Measurements from ENCODE around the gene GNG7.
"Not testable (repeated sequence)": the region's sequence is repeated elsewhere in the genome, so short reads cannot be mapped to it uniquely, and the experiment has no call there.

GNG7 gene

DNA sequence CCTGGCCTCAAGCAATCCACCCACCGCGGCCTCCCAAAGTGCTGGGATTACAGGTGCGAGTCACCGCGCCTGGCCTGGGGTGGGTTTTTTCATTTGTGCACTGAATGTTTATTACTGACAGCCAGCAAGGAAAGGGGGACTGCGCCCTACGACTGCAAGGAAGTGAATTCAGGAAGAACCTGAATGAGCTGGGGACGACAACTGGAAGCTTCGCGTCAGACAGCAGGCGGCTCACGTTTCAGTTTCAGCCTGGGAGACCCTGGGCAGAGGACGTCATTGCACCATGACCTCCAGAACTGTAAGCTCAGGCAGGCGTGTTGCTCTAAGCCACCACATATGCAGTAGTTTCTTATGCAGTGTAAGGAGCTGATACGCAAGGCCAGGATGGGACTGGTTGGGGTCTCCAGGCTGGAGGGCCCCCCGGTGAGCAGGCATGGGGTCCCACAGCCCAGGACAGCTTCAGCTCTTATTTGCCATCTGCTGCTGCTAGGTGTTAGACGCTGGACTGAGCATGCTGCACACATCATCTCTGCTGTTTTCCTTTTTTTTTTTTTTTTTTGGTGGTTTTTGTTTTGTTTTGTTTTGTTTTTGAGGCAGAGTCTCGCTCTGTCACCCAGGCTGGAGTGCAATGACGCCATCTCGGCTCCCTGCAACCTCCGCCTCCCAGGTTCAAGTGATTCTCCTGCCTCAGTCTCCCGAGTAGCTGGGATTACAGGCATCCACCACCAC lies 160.0 kb downstream of the GNG7 start:
- no peaks in the 10 kb centered on the region for H3K36me3 ChIP-seq (ENCODE audit: control insufficient read depth, insufficient read depth, low read length)
- WGBS (ENCODE audit: insufficient coverage, insufficient read length), result no CpG with 5 or more reads among the region's 22 CpGs
- H3K27ac ChIP-seq (ENCODE audit: low read length), result no peak overlapping the region
- H3K27me3 ChIP-seq (ENCODE audit: control insufficient read depth, insufficient read depth, low read length), result no peaks in the 10 kb centered on the region
- H3K9me3 ChIP-seq (ENCODE audit: control insufficient read depth, insufficient read depth, low read length), result no peaks in the 10 kb centered on the region
- H3K4me1 ChIP-seq (ENCODE audit: control insufficient read depth, insufficient read depth, low read length), result peaks cover 5% of the 10 kb centered on the region; the same call in 1 of the 2 replicates
- DNase-seq (ENCODE audit: low read depth, low spot score), result no peak
- H3K4me3 ChIP-seq (ENCODE audit: low read length), result no peak overlapping the region

DNA sequence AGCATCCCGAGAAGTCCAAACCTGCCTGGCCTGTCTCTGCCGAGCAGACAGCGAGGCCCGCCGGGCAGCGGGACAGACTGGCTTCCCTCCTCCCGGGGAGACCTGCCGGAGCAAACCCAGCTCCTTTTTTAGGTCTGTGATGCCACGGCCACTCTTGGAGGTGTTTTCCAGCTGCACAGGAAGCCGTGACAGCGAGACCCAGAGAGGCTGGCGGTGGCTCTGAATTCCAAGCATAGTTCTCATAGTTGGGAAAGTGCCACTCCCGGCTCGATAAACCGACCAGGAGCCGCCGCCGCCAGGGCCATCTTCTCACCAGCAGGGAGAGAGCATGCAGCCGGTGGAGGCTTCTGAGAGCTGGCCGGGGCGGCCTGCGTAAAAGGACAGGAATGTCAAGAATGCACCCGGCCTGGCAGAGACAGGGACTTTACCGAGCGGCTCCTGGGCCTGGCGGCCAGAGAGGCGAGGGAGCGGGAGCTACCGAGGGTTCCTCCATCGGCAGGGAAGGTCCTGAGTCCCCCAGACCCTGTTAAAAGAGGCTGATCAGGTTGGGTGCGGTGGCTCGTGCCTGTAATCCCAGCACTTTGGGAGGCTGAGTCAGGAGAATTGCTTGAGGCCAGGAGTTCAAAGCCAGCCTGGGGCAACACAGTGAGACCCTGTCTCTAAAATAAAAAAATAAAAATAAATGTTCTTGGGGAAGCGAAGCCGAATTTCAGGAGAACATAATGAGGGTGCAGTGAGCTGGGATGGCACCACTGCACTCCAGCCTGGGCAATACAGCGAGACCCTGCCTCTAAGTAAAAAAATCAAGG lies 161.6 kb downstream of the GNG7 start:
- no CpG with 5 or more reads among the region's 35 CpGs for WGBS (ENCODE audit: insufficient coverage, insufficient read length)
- peak overlapping the region; percentile 28 for H3K27ac ChIP-seq (ENCODE audit: low read length)
- no peak overlapping the region for H3K4me3 ChIP-seq (ENCODE audit: low read length)
- H3K27me3 ChIP-seq (ENCODE audit: control insufficient read depth, insufficient read depth, low read length), result no peaks in the 10 kb centered on the region
- no peaks in the 10 kb centered on the region for H3K36me3 ChIP-seq (ENCODE audit: control insufficient read depth, insufficient read depth, low read length)
- peaks cover 5% of the 10 kb centered on the region; the same call in 1 of the 2 replicates for H3K4me1 ChIP-seq (ENCODE audit: control insufficient read depth, insufficient read depth, low read length)
- no peaks in the 10 kb centered on the region for H3K9me3 ChIP-seq (ENCODE audit: control insufficient read depth, insufficient read depth, low read length)
- peak; percentile 84 for DNase-seq (ENCODE audit: low read depth, low spot score)

DNA sequence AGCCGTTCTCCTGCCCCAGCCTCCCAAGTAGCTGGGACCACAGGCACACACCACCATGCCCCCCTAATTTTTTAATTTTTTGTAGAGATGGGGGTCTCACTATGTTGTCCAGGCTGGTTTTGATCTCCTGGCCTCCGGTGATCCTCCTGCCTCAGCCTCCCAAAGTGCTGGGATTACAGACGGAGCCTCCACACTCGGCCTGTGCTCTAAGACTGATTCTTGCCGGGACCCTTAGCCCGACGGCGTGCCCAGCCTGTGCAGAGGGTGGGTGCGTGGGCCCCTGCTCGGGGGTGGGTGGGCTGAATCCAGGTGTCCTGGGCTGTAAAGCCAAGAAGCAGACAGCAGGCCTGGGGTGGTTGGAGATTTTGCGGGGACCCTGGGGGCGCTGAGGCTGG lies 162.2 kb downstream of the GNG7 start:
- Histone ChIP-seq H3K9me3 (ENCODE audit: control insufficient read depth, insufficient read depth, low read length) (no peaks in the 10 kb centered on the region), H3K4me1 (ENCODE audit: control insufficient read depth, insufficient read depth, low read length) (peaks cover 5% of the 10 kb centered on the region; the same call in 1 of the 2 replicates), H3K27ac (ENCODE audit: low read length) (no peak overlapping the region), H3K36me3 (ENCODE audit: control insufficient read depth, insufficient read depth, low read length) (no peaks in the 10 kb centered on the region), H3K4me3 (ENCODE audit: low read length) (no peak overlapping the region), H3K27me3 (ENCODE audit: control insufficient read depth, insufficient read depth, low read length) (no peaks in the 10 kb centered on the region)
- WGBS (ENCODE audit: insufficient coverage, insufficient read length), result no CpG with 5 or more reads among the region's 12 CpGs
- no peak for DNase-seq (ENCODE audit: low read depth, low spot score)

DNA sequence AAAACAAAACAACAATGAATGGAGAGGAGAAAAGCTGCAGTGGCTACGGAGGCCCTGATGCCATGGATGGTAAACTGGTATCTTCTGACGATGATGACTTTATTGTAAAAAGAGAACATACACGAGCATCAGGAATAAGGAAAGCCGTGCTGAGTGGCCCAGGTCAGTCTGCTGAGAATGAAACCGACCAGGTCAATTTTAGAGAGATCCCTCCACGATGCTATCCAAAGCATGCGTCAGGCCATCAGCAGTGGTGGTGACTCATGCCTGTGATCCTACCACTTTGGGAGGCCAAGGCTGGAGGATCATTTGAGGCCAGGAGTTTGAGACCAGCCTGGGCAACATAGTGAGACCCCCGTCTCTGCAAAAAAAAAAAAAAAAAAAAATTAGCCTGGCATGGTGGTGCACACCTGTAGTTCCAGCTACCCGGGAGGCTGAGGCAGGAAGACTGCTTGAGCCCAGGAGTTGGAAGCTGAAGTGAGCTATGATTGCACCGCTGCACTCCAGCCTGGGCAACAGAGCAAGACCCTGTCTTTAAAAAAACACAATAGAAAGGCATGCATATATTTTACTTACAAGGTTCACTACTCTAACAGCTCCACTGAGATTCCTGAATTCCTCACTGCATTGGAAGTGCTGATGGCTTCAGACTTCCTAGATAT lies 164.3 kb downstream of the GNG7 start:
- WGBS (ENCODE audit: insufficient coverage, insufficient read length), result no CpG with 5 or more reads among the region's 10 CpGs
- H3K4me1 ChIP-seq (ENCODE audit: control insufficient read depth, insufficient read depth, low read length), result 0 out of 2 replicates have a peak, but pooled peaks cover 1% of the 10 kb centered on the region
- H3K36me3 ChIP-seq (ENCODE audit: control insufficient read depth, insufficient read depth, low read length), result no peaks in the 10 kb centered on the region
- H3K9me3 ChIP-seq (ENCODE audit: control insufficient read depth, insufficient read depth, low read length), result no peaks in the 10 kb centered on the region; the same call in 1 of the 2 replicates
- no peaks in the 10 kb centered on the region for H3K27me3 ChIP-seq (ENCODE audit: control insufficient read depth, insufficient read depth, low read length)
- no peak for DNase-seq (ENCODE audit: low read depth, low spot score)
- H3K4me3 ChIP-seq (ENCODE audit: low read length), result no peak overlapping the region
- no peak overlapping the region for H3K27ac ChIP-seq (ENCODE audit: low read length)

DNA sequence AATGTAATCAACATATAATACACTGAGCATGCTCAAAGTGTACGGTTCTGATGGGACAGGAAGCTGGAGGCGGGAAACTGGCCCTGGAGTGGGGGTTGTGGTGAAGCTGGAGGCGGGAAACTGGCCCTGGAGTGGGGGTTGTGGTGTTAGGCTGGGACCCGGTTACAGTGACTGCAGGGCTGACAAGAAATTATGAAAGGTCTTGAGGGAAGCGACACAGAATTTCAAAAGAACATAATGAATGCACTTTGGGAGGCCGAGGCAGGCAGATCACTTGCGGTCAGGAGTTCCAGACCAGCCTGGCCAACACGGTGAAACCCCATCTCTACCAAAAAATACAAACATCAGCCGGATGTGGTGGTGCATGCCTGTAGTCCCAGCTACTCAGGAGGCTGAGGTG lies 164.9 kb downstream of the GNG7 start:
- not testable (repeated sequence) for H3K4me3 ChIP-seq (ENCODE audit: low read length); DNase-seq (ENCODE audit: low read depth, low spot score); H3K4me1 ChIP-seq (ENCODE audit: control insufficient read depth, insufficient read depth, low read length); H3K9me3 ChIP-seq (ENCODE audit: control insufficient read depth, insufficient read depth, low read length); H3K36me3 ChIP-seq (ENCODE audit: control insufficient read depth, insufficient read depth, low read length); H3K27ac ChIP-seq (ENCODE audit: low read length); H3K27me3 ChIP-seq (ENCODE audit: control insufficient read depth, insufficient read depth, low read length)
- no CpG with 5 or more reads among the region's 9 CpGs for WGBS (ENCODE audit: insufficient coverage, insufficient read length)

DNA sequence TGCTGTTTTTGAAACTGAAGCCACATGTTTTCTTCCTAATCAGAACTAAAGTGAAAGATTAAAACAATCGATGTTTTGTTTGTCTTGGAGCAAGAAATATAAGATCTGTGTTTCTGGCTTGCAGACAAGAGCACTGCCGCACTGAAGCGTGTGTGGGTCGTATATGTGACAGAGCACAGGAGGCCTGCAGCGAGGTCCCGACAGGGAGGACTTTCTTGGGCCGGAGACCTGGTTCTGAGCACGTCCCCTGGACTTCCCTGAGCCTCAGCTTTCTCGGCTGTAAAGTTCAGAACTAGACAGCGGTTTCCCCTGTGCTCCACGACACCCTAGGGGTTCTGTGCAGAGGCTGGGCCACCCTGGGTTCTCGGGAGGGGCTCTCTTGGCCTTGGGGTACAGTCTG lies 166.0 kb downstream of the GNG7 start:
- H3K4me3 ChIP-seq (ENCODE audit: low read length), result no peak overlapping the region
- DNase-seq (ENCODE audit: low read depth, low spot score), result no peak
- H3K27ac ChIP-seq (ENCODE audit: low read length), result no peak overlapping the region
- WGBS (ENCODE audit: insufficient coverage, insufficient read length), result no CpG with 5 or more reads among the region's 12 CpGs
- no peaks in the 10 kb centered on the region for H3K27me3 ChIP-seq (ENCODE audit: control insufficient read depth, insufficient read depth, low read length)
- no peaks in the 10 kb centered on the region for H3K36me3 ChIP-seq (ENCODE audit: control insufficient read depth, insufficient read depth, low read length)
- no peaks in the 10 kb centered on the region; the same call in 1 of the 2 replicates for H3K9me3 ChIP-seq (ENCODE audit: control insufficient read depth, insufficient read depth, low read length)
- 0 out of 2 replicates have a peak, but pooled peaks cover 1% of the 10 kb centered on the region for H3K4me1 ChIP-seq (ENCODE audit: control insufficient read depth, insufficient read depth, low read length)

DNA sequence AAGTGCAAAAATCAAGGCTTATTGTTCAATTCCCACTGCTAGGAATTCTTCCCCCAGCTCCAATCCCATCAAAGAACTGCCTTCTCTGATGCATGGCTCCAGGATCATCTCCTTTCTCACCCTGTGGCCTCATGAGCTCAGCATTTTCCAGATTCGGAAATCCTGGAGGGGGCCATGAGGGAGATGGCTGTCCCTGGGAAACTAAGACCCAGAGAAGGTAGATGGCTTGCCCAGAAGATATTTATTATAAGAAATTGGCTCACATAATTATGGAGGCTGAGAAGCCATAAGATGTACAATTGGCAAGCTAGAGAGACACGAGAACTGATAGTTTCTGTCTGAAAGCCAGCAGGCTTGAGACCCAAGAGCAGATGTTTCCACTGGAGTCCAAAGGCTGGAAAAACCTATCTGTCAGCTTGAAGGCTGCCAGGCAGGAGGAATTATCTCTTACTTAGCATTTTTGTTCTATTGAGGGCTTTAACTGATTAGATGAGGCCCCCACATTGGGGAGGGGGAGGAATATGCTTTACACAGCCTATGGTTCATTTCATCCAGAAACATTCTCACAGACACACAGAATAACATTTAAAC lies 168.0 kb downstream of the GNG7 start:
- no peak overlapping the region for H3K27ac ChIP-seq (ENCODE audit: low read length)
- no CpG with 5 or more reads among the region's 2 CpGs for WGBS (ENCODE audit: insufficient coverage, insufficient read length)

DNA sequence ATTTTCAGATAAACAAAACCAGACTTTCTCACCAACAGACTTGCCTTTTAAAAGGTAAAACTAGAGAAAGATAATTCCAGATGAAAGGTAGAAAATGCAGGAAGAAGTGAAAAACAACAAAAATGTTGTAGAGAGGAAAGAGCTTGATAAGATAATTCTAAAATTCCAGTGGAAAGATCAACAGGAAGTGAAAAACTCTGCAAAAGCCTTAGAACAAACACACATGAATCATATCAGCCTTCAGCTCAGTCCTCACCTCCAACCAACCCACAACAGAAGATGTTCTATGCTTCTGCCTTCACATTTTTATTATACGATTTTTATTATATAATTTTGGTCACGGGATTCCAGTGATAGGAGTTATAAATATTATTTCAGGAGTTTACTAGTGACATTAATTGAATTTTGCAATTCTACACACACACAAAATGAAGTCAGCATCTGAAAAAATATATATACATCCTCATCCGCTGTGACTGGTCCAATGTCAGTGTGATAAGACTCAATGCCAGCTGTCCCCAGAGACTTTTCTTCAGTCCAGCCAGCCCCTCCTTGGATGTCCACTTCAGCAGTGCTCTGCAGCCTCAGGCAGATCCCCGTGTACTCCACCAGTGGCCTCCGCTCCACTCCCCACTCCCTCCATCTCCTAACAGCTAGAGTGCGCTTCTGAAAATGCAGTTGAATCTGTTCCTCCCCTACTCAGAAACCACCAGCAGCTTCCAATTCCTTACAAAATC lies 168.6 kb downstream of the GNG7 start:
- no peak for DNase-seq (ENCODE audit: low read depth, low spot score)
- no peak overlapping the region for H3K27ac ChIP-seq (ENCODE audit: low read length)

More for the DNA sequence above, 168.0 kb downstream of the GNG7 start:
- no peaks in the 10 kb centered on the region for H3K36me3 ChIP-seq (ENCODE audit: control insufficient read depth, insufficient read depth, low read length)
- DNase-seq (ENCODE audit: low read depth, low spot score), result no peak
- no peaks in the 10 kb centered on the region; the same call in 1 of the 2 replicates for H3K9me3 ChIP-seq (ENCODE audit: control insufficient read depth, insufficient read depth, low read length)
- H3K4me3 ChIP-seq (ENCODE audit: low read length), result no peak overlapping the region
- no peaks in the 10 kb centered on the region for H3K27me3 ChIP-seq (ENCODE audit: control insufficient read depth, insufficient read depth, low read length)
- no peaks in the 10 kb centered on the region for H3K4me1 ChIP-seq (ENCODE audit: control insufficient read depth, insufficient read depth, low read length)

DNA sequence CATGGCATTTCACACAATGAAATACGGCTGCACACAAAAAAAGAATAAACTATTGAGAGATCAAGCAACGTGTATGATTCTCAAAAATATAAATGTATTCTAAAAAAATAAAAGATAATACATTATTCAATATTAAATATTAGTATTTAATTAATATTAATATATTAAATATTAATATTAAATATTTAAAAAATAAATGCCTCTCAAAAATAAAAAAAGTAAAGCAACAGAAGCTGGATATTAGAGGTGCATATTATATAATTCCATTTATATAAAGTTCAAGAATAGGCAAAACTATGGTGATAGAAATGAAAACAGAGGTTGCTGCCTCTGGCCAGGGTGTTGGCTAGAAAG lies 169.4 kb downstream of the GNG7 start:
- H3K4me3 ChIP-seq (ENCODE audit: low read length), result no peak overlapping the region
- H3K27ac ChIP-seq (ENCODE audit: low read length), result no peak overlapping the region
- no CpG with 5 or more reads among the region's 2 CpGs for WGBS (ENCODE audit: insufficient coverage, insufficient read length)
- no peaks in the 10 kb centered on the region for H3K36me3 ChIP-seq (ENCODE audit: control insufficient read depth, insufficient read depth, low read length)
- DNase-seq (ENCODE audit: low read depth, low spot score), result no peak
- no peaks in the 10 kb centered on the region for H3K27me3 ChIP-seq (ENCODE audit: control insufficient read depth, insufficient read depth, low read length)
- no peaks in the 10 kb centered on the region; the same call in 1 of the 2 replicates for H3K9me3 ChIP-seq (ENCODE audit: control insufficient read depth, insufficient read depth, low read length)
- no peaks in the 10 kb centered on the region for H3K4me1 ChIP-seq (ENCODE audit: control insufficient read depth, insufficient read depth, low read length)

More for the DNA sequence above, 168.6 kb downstream of the GNG7 start:
- WGBS (ENCODE audit: insufficient coverage, insufficient read length), result 100% methylated on average over 1 of the region's 6 CpGs
- Histone ChIP-seq H3K27me3 (ENCODE audit: control insufficient read depth, insufficient read depth, low read length) (no peaks in the 10 kb centered on the region), H3K4me1 (ENCODE audit: control insufficient read depth, insufficient read depth, low read length) (no peaks in the 10 kb centered on the region), H3K9me3 (ENCODE audit: control insufficient read depth, insufficient read depth, low read length) (no peaks in the 10 kb centered on the region; the same call in 1 of the 2 replicates), H3K4me3 (ENCODE audit: low read length) (no peak overlapping the region), H3K36me3 (ENCODE audit: control insufficient read depth, insufficient read depth, low read length) (no peaks in the 10 kb centered on the region)

All from iPS DF 6.9 (cell line).